Astrocyte of the spinal cord (primary cell): ENCODE results near the gene CYP2J2.

Experiments
- DNase-seq: peaks from one replicate; pipeline ENCODE4 v3.0.0; 2011; ENCODE audit warnings: low read depth, low spot score
- H3K4me3 ChIP-seq: 2 replicates; pipeline ENCODE4 v1.5.1; 2011; ENCODE audit warnings: low read depth, mild to moderate bottlenecking, low read length, moderate library complexity
- in situ Hi-C: cut with HindIII; loops from 2 replicates; pipeline ENCODE4 v1.10.0; 2017; ENCODE audit warnings: low sequenced_read_pairs
- TF ChIP-seq, protein P1 (sequence below): IDR thresholded peaks from 2 replicates; pipeline ENCODE4 v1.5.1; 2012; ENCODE audit warnings: low read depth, mild to moderate bottlenecking, low read length, inconsistent platforms

The CYP2J2 gene

DNA sequence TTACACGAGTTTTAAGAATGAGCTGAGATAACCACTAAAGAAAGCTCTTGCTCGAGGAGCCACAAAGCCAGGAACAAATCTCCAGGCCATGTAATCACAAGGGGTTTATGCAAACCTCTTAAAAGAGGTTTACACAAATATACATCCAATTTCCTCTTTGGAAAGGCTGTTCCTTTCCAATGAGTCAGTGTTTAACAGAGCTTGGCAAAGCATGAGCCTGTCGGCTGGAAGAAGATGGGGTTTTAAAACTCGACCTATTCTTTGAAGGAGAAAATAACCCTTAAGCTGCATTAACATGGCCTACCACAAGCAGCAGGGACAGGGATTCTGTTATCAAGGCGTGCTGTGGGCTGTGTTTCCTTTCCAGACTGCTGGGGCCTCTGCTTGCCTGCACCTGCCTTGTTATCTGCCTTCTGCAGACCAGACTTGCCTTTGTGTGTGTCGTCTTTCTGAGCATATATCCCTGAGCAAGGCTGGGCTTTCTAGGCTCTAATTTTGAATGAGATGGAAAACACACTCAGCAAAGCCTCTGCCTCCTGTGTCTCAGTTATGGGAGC, 40.6 kb upstream of the CYP2J2 start:
- peak; percentile 74 for DNase-seq
- in situ Hi-C loops, result no loop called here
- TF ChIP-seq, protein P1, sequence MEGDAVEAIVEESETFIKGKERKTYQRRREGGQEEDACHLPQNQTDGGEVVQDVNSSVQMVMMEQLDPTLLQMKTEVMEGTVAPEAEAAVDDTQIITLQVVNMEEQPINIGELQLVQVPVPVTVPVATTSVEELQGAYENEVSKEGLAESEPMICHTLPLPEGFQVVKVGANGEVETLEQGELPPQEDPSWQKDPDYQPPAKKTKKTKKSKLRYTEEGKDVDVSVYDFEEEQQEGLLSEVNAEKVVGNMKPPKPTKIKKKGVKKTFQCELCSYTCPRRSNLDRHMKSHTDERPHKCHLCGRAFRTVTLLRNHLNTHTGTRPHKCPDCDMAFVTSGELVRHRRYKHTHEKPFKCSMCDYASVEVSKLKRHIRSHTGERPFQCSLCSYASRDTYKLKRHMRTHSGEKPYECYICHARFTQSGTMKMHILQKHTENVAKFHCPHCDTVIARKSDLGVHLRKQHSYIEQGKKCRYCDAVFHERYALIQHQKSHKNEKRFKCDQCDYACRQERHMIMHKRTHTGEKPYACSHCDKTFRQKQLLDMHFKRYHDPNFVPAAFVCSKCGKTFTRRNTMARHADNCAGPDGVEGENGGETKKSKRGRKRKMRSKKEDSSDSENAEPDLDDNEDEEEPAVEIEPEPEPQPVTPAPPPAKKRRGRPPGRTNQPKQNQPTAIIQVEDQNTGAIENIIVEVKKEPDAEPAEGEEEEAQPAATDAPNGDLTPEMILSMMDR, result no peak
- H3K4me3 ChIP-seq, result no peak overlapping the region

DNA sequence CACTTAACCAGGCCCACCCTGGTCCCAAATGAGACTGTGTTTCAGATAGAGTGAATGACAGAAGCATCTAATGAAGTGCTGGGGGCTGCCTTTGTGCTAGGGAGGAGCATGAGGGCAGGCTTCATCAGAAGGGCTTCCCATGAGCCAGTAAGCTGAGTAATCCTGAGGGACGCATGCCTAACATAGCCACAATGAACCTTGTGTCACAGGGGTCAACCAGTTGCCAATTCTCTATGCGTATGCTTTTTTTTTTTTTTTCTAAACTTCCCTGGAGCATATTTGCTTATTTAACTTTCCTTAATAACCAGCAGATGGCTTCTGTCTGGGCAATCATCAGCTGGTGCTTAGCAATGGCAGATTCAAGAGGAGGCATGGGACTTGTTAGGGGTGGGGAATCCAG, 25.5 kb upstream of the CYP2J2 start:
- in situ Hi-C loops, result no loop called here
- TF ChIP-seq, protein P1, result no peak
- H3K4me3 ChIP-seq, result no peak overlapping the region
- no peak for DNase-seq

DNA sequence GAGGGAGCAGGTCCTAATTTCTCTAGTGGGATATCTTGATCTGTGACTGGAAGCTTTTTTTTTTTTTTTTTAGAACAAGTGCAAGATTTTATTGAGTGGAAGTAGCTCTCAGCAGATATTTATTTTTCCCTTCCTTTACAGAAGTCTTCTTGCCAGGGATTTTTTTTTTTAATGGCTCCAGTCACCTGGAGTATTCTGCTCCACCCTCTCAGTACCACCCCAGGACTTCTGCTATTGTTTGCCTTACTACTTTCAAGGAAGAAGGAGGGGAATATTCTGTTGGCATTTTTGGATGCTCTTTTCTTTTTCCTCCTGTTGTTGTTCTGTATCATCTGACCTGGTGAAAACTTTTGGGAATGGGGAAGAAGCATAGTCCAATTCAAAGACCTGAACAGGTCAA, 23.1 kb upstream of the CYP2J2 start:
- DNase-seq, result no peak
- in situ Hi-C loops, result no loop called here
- TF ChIP-seq, protein P1, result no peak
- H3K4me3 ChIP-seq, result no peak overlapping the region

DNA sequence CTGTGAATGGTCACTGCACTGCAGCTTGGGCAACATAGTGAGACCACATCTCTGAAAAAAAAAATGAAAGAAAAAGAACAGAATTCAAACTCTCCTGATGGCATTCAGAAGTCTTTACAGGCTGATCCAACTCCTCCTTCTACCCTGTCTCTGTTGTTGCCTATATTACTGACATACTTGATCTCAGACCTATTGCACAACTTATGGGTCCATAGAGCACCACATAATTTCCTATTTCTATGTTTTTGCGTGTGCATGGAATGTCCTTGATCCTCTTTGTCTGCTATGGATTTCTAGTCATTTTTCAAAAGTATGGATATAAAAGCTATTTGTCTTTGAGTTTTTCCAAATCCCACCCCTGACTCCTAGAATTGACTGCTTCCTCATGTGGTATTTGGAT, 22.4 kb upstream of the CYP2J2 start:
- in situ Hi-C loops, result no loop called here
- TF ChIP-seq, protein P1, result no peak
- H3K4me3 ChIP-seq, result no peak overlapping the region
- no peak for DNase-seq

DNA sequence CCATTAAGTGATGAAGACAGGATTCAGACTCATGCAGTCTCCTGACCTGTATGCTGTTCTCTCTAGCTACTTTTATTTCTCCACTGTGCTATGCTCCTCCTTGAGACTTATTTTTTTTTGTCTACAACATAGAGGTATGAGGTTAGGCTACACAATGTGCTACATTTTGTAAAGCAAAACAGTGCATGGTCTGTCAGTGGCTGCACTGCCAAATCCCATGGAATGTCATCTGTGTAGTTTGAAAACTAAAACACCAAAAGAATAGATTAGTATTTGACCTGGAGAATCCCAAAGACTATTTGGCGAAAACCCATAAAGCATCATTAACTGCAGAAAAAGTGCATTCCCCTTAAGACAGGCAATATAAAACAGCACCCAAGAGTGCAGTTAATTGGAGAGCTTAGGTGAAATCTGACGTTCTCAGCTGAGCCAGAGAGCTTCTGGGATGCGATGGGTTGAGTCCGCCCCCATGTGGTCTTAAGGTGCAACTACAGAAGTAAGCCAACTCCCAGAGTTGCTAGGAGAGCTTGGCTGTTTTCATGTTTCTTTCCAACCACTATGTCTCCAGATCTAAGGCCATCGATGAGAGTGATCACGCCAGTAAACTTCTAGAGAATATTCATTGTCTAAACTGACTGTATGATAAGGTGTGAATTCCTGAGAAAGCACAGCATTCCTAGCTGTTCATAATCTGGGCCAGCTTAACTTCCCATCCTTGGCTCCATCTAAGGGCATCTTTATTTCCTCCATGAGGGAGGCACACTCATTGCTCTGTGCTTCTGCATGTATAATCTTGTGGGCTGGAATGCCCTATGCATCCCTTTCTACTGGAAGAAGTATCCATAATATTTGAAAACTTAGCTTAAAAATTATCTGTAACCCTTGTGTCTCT, 20.7 kb upstream of the CYP2J2 start:
- in situ Hi-C loops, result no loop called here
- TF ChIP-seq, protein P1, result peak; percentile 92
- DNase-seq, result peak; percentile 68
- H3K4me3 ChIP-seq, result no peak overlapping the region

DNA sequence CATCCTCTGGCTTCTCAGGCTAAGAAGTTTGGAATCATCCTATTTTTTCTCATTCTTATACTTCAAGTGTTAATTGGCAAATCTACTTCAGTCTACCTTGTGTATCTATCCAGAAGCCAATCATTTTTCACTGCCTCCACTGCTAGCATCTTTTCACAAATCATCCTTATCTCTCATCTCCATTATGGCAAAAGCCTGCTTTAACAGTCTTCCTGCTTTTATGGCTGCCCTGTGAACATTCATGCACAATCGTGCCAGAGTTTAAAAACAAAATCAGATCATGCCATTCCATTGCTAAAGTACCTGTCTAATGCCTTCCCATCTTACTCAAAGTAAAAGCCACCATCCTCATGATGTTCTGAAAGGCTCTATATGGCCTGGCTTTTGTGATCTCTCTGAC, 19.2 kb upstream of the CYP2J2 start:
- H3K4me3 ChIP-seq, result no peak overlapping the region
- no peak for DNase-seq
- TF ChIP-seq, protein P1, result no peak
- in situ Hi-C loops, result no loop called here
